GM23338 (cell line): ENCODE data around the gene ADCY5. TPM values are rescaled to one million over a fixed set of nuclear protein-coding genes. Genes with fewer than 3 reads are reported as not detected.

Experiments used
- ATAC-seq: fragments of 200-7000 bp; cut with Tn5 transposase; 3 replicates; pipeline ENCODE4 v1.9.1; 2020
- DNase-seq: peaks from one replicate; pipeline ENCODE4 v3.0.0-alpha.2; 2015; ENCODE audit warnings: low spot score
- H2AFZ ChIP-seq: fragments of 200-600 bp; sonication (generic); 2 replicates; pipeline ENCODE4 v1.8.0; 2016; ENCODE audit warnings: antibody characterized with exemption, mild to moderate bottlenecking, moderate library complexity
- H3F3A ChIP-seq: fragments of 200-600 bp; sonication (generic); replicated peaks from 2 replicates; pipeline ENCODE4 v1.8.0; 2017; ENCODE audit warnings: antibody characterized with exemption, mixed run types, low read depth
- H3K27ac ChIP-seq: fragments of 200-600 bp; sonication (generic); 2 replicates; pipeline ENCODE4 v1.6.1; 2016; ENCODE audit warnings: low read depth
- H3K27me3 ChIP-seq: fragments of 200-600 bp; sonication (generic); 2 replicates; pipeline ENCODE4 v1.8.0; 2016; ENCODE audit warnings: mild to moderate bottlenecking, mixed run types, moderate library complexity; ENCODE audit not compliant: insufficient read depth
- H3K36me3 ChIP-seq: fragments of 200-600 bp; sonication (generic); 2 replicates; pipeline ENCODE4 v1.8.0; 2016; ENCODE audit warnings: mild to moderate bottlenecking; ENCODE audit not compliant: insufficient read depth
- H3K4me1 ChIP-seq: fragments of 200-600 bp; sonication (generic); 2 replicates; pipeline ENCODE4 v1.8.0; 2016; ENCODE audit warnings: mild to moderate bottlenecking, moderate library complexity; ENCODE audit not compliant: insufficient read depth
- H3K4me2 ChIP-seq: fragments of 200-600 bp; sonication (generic); 2 replicates; pipeline ENCODE4 v1.7.1; 2017; ENCODE audit warnings: mixed run types
- H3K4me3 ChIP-seq: fragments of 200-600 bp; sonication (generic); 2 replicates; pipeline ENCODE4 v1.6.1; 2016; ENCODE audit warnings: mixed run types
- H3K79me2 ChIP-seq: fragments of 200-600 bp; sonication (generic); replicated peaks from 2 replicates; pipeline ENCODE4 v1.8.0; 2017; ENCODE audit warnings: mild to moderate bottlenecking; ENCODE audit not compliant: insufficient read depth
- H3K9me2 ChIP-seq: fragments of 200-600 bp; sonication (generic); 2 replicates; pipeline ENCODE4 v1.8.0; 2017; ENCODE audit not compliant: insufficient read depth
- H4K20me1 ChIP-seq: fragments of 200-600 bp; sonication (generic); replicated peaks from 2 replicates; pipeline ENCODE4 v1.8.0; 2017; ENCODE audit warnings: mild to moderate bottlenecking; ENCODE audit not compliant: insufficient read depth
- H3K27ac Mint-ChIP-seq: 2 replicates; pipeline ENCODE4 v1.8.0; 2020; ENCODE audit warnings: inconsistent platforms, mild to moderate bottlenecking, moderate library complexity, mixed read lengths
- H3K27me3 Mint-ChIP-seq: 3 replicates; pipeline ENCODE4 v1.8.0; 2022; ENCODE audit warnings: low read depth, mild to moderate bottlenecking, moderate library complexity, mixed read lengths, inconsistent platforms; ENCODE audit not compliant: insufficient read depth, poor library complexity
- H3K36me3 Mint-ChIP-seq: 3 replicates; pipeline ENCODE4 v1.8.0; 2021; ENCODE audit warnings: low read depth, mild to moderate bottlenecking, inconsistent platforms, moderate library complexity, mixed read lengths
- H3K4me1 Mint-ChIP-seq: 3 replicates; pipeline ENCODE4 v1.8.0; 2020; ENCODE audit warnings: mild to moderate bottlenecking, inconsistent platforms, mixed read lengths
- H3K4me3 Mint-ChIP-seq: 3 replicates; pipeline ENCODE4 v1.8.0; 2021; ENCODE audit warnings: moderate library complexity, mild to moderate bottlenecking, inconsistent platforms, mixed read lengths
- H3K9me3 Mint-ChIP-seq: 3 replicates; pipeline ENCODE4 v1.8.0; 2020; ENCODE audit warnings: moderate library complexity, mild to moderate bottlenecking, inconsistent platforms, mixed read lengths
- EZH2phosphoT487 ChIP-seq: fragments of 200-600 bp; sonication (generic); IDR thresholded peaks from one replicate; pipeline ENCODE4 v1.8.1; 2018; ENCODE audit warnings: antibody characterized with exemption; ENCODE audit not compliant: unreplicated experiment
- JUNB ChIP-seq: IDR thresholded peaks from one replicate; pipeline ENCODE4 v1.6.1; 2016; ENCODE audit warnings: antibody characterized with exemption; ENCODE audit not compliant: unreplicated experiment
- NANOG ChIP-seq: IDR thresholded peaks from 2 replicates; pipeline ENCODE4 v1.6.1; 2016; ENCODE audit warnings: antibody characterized with exemption, borderline replicate concordance
- STAT1 ChIP-seq: IDR thresholded peaks from one replicate; pipeline ENCODE4 v1.6.1; 2016; ENCODE audit warnings: antibody characterized with exemption; ENCODE audit not compliant: unreplicated experiment
- ZNF114 ChIP-seq: fragments of 250-450 bp; sonication (Bioruptor Pico); IDR thresholded peaks from 2 replicates; pipeline ENCODE4 v1.5.0; 2020; ENCODE audit warnings: mild to moderate bottlenecking, moderate library complexity
- polyA plus RNA-seq: library from polyadenylated mRNA; unstranded; fragments of >200 nt; fragmentation: Nextera tagmentation; extraction: Ambion mirVana; gene quantifications from 2 replicates; pipeline ENCODE4 v1.2.1, GENCODE V29; 2016
- total RNA-seq: library from RNA; depleted of rRNA; stranded (reverse); fragments of >200 nt; shearing (Covaris generic); gene quantifications from 2 replicates; pipeline ENCODE4 v1.2.3, GENCODE V29; 2014
- TF ChIP-seq, protein P1 (sequence below), 2 experiments: fragments of 200-600 bp in 1 of 2; sonication (generic) in 1 of 2; conservative IDR thresholded peaks; 2 replicates each; pipeline versions ENCODE4 v1.5.1 to v1.6.1; 2016 to 2017; ENCODE audit warnings: antibody characterized with exemption in 2 of 2, low read depth in 2 of 2, mild to moderate bottlenecking in 2 of 2, moderate library complexity in 1 of 2
- TF ChIP-seq, protein P2 (sequence below): IDR thresholded peaks from one replicate; pipeline ENCODE4 v1.6.1; 2018; ENCODE audit warnings: antibody characterized with exemption; ENCODE audit not compliant: unreplicated experiment
- TF ChIP-seq, protein P3 (sequence below): IDR thresholded peaks from 2 replicates; pipeline ENCODE4 v1.6.1; 2016; ENCODE audit warnings: antibody characterized with exemption

ADCY5 gene
- total and polyA plus RNA-seq, 2 experiments from 2014 or later, result 3.5 to 10.2 TPM

DNA sequence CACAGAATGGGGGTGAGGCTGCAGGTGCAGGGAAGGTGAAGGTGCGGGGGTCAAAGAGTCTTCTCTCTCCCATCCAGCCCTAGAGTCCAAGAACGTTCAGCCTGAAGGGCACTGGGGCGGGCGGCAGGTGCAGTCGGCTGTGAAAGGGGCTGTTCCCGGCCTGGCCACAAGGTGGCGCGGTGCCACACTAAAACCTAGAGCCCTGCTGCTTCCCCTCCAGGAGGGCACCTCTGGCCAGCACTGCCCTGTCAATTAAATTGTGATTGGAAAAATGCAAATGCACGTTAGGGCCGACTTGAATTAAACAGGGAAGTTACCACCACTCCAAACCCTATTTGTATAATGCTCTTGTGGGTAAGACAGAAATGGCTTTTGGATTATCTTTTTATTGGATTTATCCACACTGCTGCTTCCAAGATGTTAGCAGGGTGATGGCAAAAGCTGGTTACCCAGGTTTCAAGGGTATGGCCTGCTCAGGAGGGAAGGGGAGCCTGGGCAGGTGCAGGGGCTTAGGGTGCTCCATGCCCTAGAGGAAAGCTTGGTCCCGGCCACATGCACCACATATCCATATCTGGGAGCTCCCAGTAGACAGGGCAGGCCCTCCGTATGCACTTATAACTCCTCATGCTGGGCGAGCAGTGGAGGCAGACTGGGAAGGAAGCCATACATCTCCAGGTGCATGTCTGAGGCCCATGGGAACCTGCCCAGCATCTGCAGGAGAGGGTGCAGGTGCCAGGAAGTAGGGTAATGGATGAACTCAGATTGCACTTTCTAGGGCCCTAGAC lies 119.8 kb downstream of the ADCY5 start:
- H3K27me3 ChIP-seq, result no peaks in the 10 kb centered on the region
- H3K27ac ChIP-seq, result no peak overlapping the region
- no peaks in the 10 kb centered on the region for H3K4me1 ChIP-seq
- Mint-ChIP-seq H3K4me3 (no peak overlapping the region), H3K27me3 (peaks cover 11% of the 10 kb centered on the region), H3K27ac (no peak overlapping the region), H3K36me3 (no peaks in the 10 kb centered on the region; the same call in 2 of the 3 replicates), H3K4me1 (peaks cover 23% of the 10 kb centered on the region), H3K9me3 (no peaks in the 10 kb centered on the region)
- ATAC-seq, result peak; percentile 87
- no peaks in the 10 kb centered on the region for H3F3A ChIP-seq
- H3K36me3 ChIP-seq, result no peaks in the 10 kb centered on the region
- no peak overlapping the region for H3K4me2 ChIP-seq
- H2AFZ ChIP-seq, result no peak overlapping the region
- H3K9me2 ChIP-seq, result no peaks in the 10 kb centered on the region
- TF ChIP-seq, protein P1, sequence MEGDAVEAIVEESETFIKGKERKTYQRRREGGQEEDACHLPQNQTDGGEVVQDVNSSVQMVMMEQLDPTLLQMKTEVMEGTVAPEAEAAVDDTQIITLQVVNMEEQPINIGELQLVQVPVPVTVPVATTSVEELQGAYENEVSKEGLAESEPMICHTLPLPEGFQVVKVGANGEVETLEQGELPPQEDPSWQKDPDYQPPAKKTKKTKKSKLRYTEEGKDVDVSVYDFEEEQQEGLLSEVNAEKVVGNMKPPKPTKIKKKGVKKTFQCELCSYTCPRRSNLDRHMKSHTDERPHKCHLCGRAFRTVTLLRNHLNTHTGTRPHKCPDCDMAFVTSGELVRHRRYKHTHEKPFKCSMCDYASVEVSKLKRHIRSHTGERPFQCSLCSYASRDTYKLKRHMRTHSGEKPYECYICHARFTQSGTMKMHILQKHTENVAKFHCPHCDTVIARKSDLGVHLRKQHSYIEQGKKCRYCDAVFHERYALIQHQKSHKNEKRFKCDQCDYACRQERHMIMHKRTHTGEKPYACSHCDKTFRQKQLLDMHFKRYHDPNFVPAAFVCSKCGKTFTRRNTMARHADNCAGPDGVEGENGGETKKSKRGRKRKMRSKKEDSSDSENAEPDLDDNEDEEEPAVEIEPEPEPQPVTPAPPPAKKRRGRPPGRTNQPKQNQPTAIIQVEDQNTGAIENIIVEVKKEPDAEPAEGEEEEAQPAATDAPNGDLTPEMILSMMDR (conservative IDR thresholded peaks at IDR 0.05; ENCODE audit: low read depth in 2 of 2), result peak; percentile 89 to 93
- TF ChIP-seq EZH2phosphoT487, result no peak
- H3K4me3 ChIP-seq, result no peak overlapping the region
- DNase-seq, result peak; percentile 87
- no peaks in the 10 kb centered on the region for H4K20me1 ChIP-seq
- H3K79me2 ChIP-seq, result no peaks in the 10 kb centered on the region

DNA sequence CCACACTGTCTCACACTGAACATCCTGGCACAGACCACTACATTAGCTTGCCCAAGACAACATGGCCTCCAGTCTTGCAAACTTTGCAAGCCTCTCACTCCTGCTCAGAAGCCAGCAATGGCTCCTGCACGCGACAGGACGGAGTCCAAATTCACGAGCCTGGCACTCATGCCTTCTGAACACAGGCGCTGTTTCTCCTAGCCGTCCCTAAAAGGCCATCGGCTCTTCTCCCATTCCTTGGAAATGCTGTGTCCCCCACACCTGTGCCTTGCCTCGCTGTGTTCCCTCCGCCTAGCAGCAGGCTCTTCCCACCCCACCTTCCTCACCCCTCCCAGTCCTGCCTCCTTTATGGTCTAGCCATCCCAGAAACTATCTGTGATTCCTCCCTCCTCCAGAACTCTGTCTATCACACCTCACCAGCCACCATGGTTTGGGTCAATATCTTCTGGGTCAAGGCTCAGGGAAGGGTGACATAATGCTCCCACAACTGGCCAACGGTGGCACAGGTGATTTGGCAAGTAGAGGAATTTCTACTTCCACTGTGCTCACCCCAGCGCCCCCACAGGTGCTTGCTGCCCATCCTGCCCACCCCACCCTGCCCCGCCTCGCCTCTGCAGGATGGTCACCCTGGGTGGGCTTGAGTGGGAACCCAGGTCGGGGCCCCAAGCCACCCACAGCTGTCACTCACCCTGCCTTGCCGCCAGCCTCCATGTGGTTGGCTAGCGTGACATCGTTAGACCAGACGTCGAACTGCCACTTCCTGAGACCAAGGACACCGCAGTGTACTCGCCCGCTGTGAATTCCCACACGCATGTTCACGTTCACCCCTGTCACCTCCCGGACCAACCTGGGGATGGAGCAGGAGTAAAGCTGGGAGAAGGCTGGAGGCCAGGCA lies 120.7 kb downstream of the ADCY5 start:
- TF ChIP-seq ZNF114 (CRISPR knock-in tag) (no peak), NANOG (no peak), EZH2phosphoT487 (no peak), JUNB (no peak), STAT1 (no peak)
- TF ChIP-seq, protein P2, sequence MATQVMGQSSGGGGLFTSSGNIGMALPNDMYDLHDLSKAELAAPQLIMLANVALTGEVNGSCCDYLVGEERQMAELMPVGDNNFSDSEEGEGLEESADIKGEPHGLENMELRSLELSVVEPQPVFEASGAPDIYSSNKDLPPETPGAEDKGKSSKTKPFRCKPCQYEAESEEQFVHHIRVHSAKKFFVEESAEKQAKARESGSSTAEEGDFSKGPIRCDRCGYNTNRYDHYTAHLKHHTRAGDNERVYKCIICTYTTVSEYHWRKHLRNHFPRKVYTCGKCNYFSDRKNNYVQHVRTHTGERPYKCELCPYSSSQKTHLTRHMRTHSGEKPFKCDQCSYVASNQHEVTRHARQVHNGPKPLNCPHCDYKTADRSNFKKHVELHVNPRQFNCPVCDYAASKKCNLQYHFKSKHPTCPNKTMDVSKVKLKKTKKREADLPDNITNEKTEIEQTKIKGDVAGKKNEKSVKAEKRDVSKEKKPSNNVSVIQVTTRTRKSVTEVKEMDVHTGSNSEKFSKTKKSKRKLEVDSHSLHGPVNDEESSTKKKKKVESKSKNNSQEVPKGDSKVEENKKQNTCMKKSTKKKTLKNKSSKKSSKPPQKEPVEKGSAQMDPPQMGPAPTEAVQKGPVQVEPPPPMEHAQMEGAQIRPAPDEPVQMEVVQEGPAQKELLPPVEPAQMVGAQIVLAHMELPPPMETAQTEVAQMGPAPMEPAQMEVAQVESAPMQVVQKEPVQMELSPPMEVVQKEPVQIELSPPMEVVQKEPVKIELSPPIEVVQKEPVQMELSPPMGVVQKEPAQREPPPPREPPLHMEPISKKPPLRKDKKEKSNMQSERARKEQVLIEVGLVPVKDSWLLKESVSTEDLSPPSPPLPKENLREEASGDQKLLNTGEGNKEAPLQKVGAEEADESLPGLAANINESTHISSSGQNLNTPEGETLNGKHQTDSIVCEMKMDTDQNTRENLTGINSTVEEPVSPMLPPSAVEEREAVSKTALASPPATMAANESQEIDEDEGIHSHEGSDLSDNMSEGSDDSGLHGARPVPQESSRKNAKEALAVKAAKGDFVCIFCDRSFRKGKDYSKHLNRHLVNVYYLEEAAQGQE, result no peak
- TF ChIP-seq, protein P3, sequence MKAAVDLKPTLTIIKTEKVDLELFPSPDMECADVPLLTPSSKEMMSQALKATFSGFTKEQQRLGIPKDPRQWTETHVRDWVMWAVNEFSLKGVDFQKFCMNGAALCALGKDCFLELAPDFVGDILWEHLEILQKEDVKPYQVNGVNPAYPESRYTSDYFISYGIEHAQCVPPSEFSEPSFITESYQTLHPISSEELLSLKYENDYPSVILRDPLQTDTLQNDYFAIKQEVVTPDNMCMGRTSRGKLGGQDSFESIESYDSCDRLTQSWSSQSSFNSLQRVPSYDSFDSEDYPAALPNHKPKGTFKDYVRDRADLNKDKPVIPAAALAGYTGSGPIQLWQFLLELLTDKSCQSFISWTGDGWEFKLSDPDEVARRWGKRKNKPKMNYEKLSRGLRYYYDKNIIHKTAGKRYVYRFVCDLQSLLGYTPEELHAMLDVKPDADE, result no peak
- Mint-ChIP-seq H3K4me3 (no peak overlapping the region), H3K27me3 (peaks cover 14% of the 10 kb centered on the region), H3K27ac (no peak overlapping the region), H3K4me1 (peaks cover 23% of the 10 kb centered on the region), H3K9me3 (no peaks in the 10 kb centered on the region), H3K36me3 (no peaks in the 10 kb centered on the region; the same call in 2 of the 3 replicates)
- H3K36me3 ChIP-seq, result no peaks in the 10 kb centered on the region
- no peaks in the 10 kb centered on the region for H3K4me1 ChIP-seq
- H3K4me3 ChIP-seq, result no peak overlapping the region
- no peaks in the 10 kb centered on the region for H3K79me2 ChIP-seq
- no peaks in the 10 kb centered on the region for H3K27me3 ChIP-seq
- H3K9me2 ChIP-seq, result no peaks in the 10 kb centered on the region
- no peak overlapping the region for H3K4me2 ChIP-seq
- ATAC-seq (peak; percentile 6; the same call in 1 of the 3 replicates), DNase-seq (no peak)
- no peak overlapping the region for H2AFZ ChIP-seq
- no peaks in the 10 kb centered on the region for H3F3A ChIP-seq
- no peaks in the 10 kb centered on the region for H4K20me1 ChIP-seq
- H3K27ac ChIP-seq, result no peak overlapping the region
